K562 (cell line): Measurements from ENCODE around the gene H3-3A. TPM values are rescaled to one million over a fixed set of nuclear protein-coding genes. Genes with fewer than 3 reads are reported as not detected.

Experiments
- DIDO1 ChIP-seq: fragments of 450-650 bp; IDR thresholded peaks from 2 replicates; pipeline ENCODE4 v1.6.1; 2016; ENCODE audit warnings: low read depth, missing biosample characterization, missing genetic modification characterization
- DMBX1 ChIP-seq: fragments of 250-450 bp; sonication (Bioruptor Pico); IDR thresholded peaks from 2 replicates; pipeline ENCODE4 v1.8.0; 2022; ENCODE audit warnings: inconsistent platforms, mild to moderate bottlenecking, moderate library complexity, borderline replicate concordance
- E2F3 ChIP-seq: fragments of 250-450 bp; sonication (Bioruptor Pico); IDR thresholded peaks from 2 replicates; pipeline ENCODE4 v1.4.0; 2020; ENCODE audit warnings: mild to moderate bottlenecking
- FOXJ2 ChIP-seq: fragments of 200-800 bp; sonication (Bioruptor generic); IDR thresholded peaks from 2 replicates; pipeline ENCODE4 v1.6.1; 2016; ENCODE audit warnings: missing genetic modification characterization, missing compliant biosample characterization
- HDAC6 ChIP-seq: IDR thresholded peaks from 2 replicates; pipeline ENCODE4 v1.6.1; 2012; ENCODE audit warnings: low read depth, mild to moderate bottlenecking, control low read depth, inconsistent platforms, low read length, moderate library complexity
- HNRNPUL1 ChIP-seq: fragments of 200-400 bp; formaldehyde crosslinking; IDR thresholded peaks from 2 replicates; pipeline ENCODE4 v1.6.1; 2017; ENCODE audit warnings: low read length
- KDM2B ChIP-seq: fragments of 250-450 bp; sonication (Bioruptor Pico); IDR thresholded peaks from 2 replicates; pipeline ENCODE4 v1.8.0; 2021; ENCODE audit warnings: mild to moderate bottlenecking, moderate library complexity
- KDM4B ChIP-seq, 2 experiments: fragments of 450-650 bp in 1 of 2; sonication (generic) in 1 of 2; IDR thresholded peaks; 2 replicates each; pipeline ENCODE4 v1.6.1; 2016 to 2017; ENCODE audit warnings: borderline replicate concordance in 2 of 2, antibody characterized with exemption in 1 of 2, low read depth in 1 of 2, mild to moderate bottlenecking in 1 of 2
- LCOR ChIP-seq: sonication (generic); formaldehyde crosslinking; IDR thresholded peaks from 2 replicates; pipeline ENCODE4 v1.8.0; 2022; ENCODE audit warnings: mild to moderate bottlenecking, missing genetic modification reagents
- MTF1 ChIP-seq: fragments of 250-450 bp; sonication (Bioruptor Pico); IDR thresholded peaks from 2 replicates; pipeline ENCODE4 v1.9.0; 2021; ENCODE audit warnings: moderate library complexity, mild to moderate bottlenecking, inconsistent platforms, borderline replicate concordance
- PYGO2 ChIP-seq: fragments of 450-650 bp; IDR thresholded peaks from 2 replicates; pipeline ENCODE4 v1.6.1; 2016; ENCODE audit warnings: mild to moderate bottlenecking, missing genetic modification characterization, moderate library complexity, missing compliant biosample characterization
- RFX5 ChIP-seq: IDR thresholded peaks from 2 replicates; pipeline ENCODE4 v1.6.1; 2011; ENCODE audit warnings: low read depth, mild to moderate bottlenecking, improper control_type of control experiment, low read length
- SP2 ChIP-seq: IDR thresholded peaks from 2 replicates; pipeline ENCODE4 v1.6.1; 2011; ENCODE audit warnings: mild to moderate bottlenecking, low read depth, low read length, moderate library complexity; ENCODE audit not compliant: poor library complexity, severe bottlenecking; ENCODE audit errors: extremely low read depth
- STAT5B ChIP-seq: fragments of 250-450 bp; sonication (Bioruptor Pico); IDR thresholded peaks from 2 replicates; pipeline ENCODE4 v1.8.0; 2021; ENCODE audit warnings: mild to moderate bottlenecking, inconsistent platforms
- THRAP3 ChIP-seq: fragments of 450-650 bp; IDR thresholded peaks from 2 replicates; pipeline ENCODE4 v1.6.1; 2016; ENCODE audit warnings: mild to moderate bottlenecking, inconsistent platforms, borderline replicate concordance
- USF1 ChIP-seq: sonication (generic); formaldehyde crosslinking; IDR thresholded peaks from 2 replicates; pipeline ENCODE4 v1.9.0; 2022; ENCODE audit warnings: mild to moderate bottlenecking, missing genetic modification reagents
- YY1 ChIP-seq, 3 experiments: IDR thresholded peaks; 2 replicates each; pipeline ENCODE4 v1.6.1; 2011; ENCODE audit warnings: low read length in 2 of 3, mild to moderate bottlenecking in 2 of 3, moderate library complexity in 2 of 3, borderline replicate concordance in 1 of 3, control low read depth in 1 of 3, low read depth in 1 of 3; ENCODE audit not compliant: insufficient read depth in 3 of 3, insufficient replicate concordance in 2 of 3, control insufficient read depth in 1 of 3, insufficient read length in 1 of 3; ENCODE audit errors: extremely low read depth in 1 of 3
- ZBTB1 ChIP-seq: sonication (generic); formaldehyde crosslinking; IDR thresholded peaks from 2 replicates; pipeline ENCODE4 v1.8.1; 2023; ENCODE audit warnings: missing genetic modification reagents, low read depth, mild to moderate bottlenecking, borderline replicate concordance
- ZNF175 ChIP-seq: fragments of 200-800 bp; sonication (Bioruptor generic); IDR thresholded peaks from 2 replicates; pipeline ENCODE4 v1.6.1; 2016; ENCODE audit warnings: low read depth, mild to moderate bottlenecking, missing genetic modification characterization, missing compliant biosample characterization
- ZNF263 ChIP-seq: sonication (generic); formaldehyde crosslinking; IDR thresholded peaks from 2 replicates; pipeline ENCODE4 v1.8.0; 2022; ENCODE audit warnings: mild to moderate bottlenecking, missing genetic modification reagents, borderline replicate concordance
- ZNF398 ChIP-seq: fragments of 250-450 bp; sonication (Bioruptor Pico); IDR thresholded peaks from 2 replicates; pipeline ENCODE4 v1.8.0; 2021; ENCODE audit warnings: moderate library complexity, mild to moderate bottlenecking, inconsistent platforms
- ZNF449 ChIP-seq: fragments of 250-450 bp; sonication (Bioruptor Pico); IDR thresholded peaks from 2 replicates; pipeline ENCODE4 v1.8.0; 2022; ENCODE audit warnings: moderate library complexity, mild to moderate bottlenecking, inconsistent platforms
- polyA plus RNA-seq, 8 experiments: library from polyadenylated mRNA; depleted of rRNA in 4 of 8; stranded (reverse) in 5 of 8; unstranded in 3 of 8; fragments of >200 nt; fragmentation: Nextera tagmentation in 2 of 8; fragmentation: Illumina TruSeq in 1 of 8; extraction: Ambion mirVana in 2 of 8; extraction: Trizol in 1 of 8; gene quantifications; 2 replicates each; pipeline versions ENCODE4 v1.2.1 to v1.2.3, GENCODE V29; 2011 to 2014; ENCODE audit warnings: inconsistent platforms in 1 of 8, missing spikeins in 1 of 8
- total RNA-seq, 7 experiments: library from RNA; depleted of rRNA in 6 of 7; stranded (reverse); fragments of >200 nt in 6 of 7; fragmentation: Illumina TruSeq in 2 of 7; extraction: Trizol in 2 of 7; gene quantifications; 2 replicates each; pipeline versions ENCODE4 v1.2.1 to v1.2.3, GENCODE V29; 2011 to 2021; ENCODE audit warnings: low replicate concordance in 1 of 7

H3-3A gene
- total and polyA plus RNA-seq, 9 of the 15 experiments (the other 6 are each of a cell fraction or from before 2014, with no cell fraction given), result 426 to 1,083 (median 591) TPM

- no peak for TF ChIP-seq FOXJ2
- no peak for TF ChIP-seq HDAC6
- no peak for TF ChIP-seq STAT5B (CRISPR knock-in tag)
- TF ChIP-seq HNRNPUL1, result no peak
- no peak for TF ChIP-seq ZNF449 (CRISPR knock-in tag)
- TF ChIP-seq ZNF263 (CRISPR knock-in tag), result no peak
- TF ChIP-seq MTF1 (CRISPR knock-in tag), result no peak
- TF ChIP-seq SP2, result no peak
- no peak for TF ChIP-seq DMBX1
- no peak for TF ChIP-seq RFX5
- TF ChIP-seq E2F3 (CRISPR knock-in tag), result no peak
- TF ChIP-seq DIDO1, result 0 out of 2 replicates have a peak, but pooled peaks have one; percentile 47
- no peak for TF ChIP-seq PYGO2 (tag)
- TF ChIP-seq YY1 (IDR thresholded peaks at IDR 0.05; ENCODE audit: borderline replicate concordance in 1 of 3, control insufficient read depth in 1 of 3, extremely low read depth in 1 of 3, insufficient read depth in 3 of 3, insufficient read length in 1 of 3, insufficient replicate concordance in 2 of 3, low read depth in 1 of 3, low read length in 2 of 3), result peak in 1 of 3 experiments; percentile 0
- TF ChIP-seq THRAP3, result no peak
- no peak for TF ChIP-seq ZNF398 (CRISPR knock-in tag)
- TF ChIP-seq KDM2B (CRISPR knock-in tag), result 0 out of 2 replicates have a peak, but pooled peaks have one; percentile 79
- 0 out of 4 replicates have a peak, but pooled peaks of 1 of the 2 experiments have one; percentile 19 for TF ChIP-seq KDM4B (IDR thresholded peaks at IDR 0.05; ENCODE audit: borderline replicate concordance in 2 of 2, low read depth in 1 of 2)
- peak; percentile 99 for TF ChIP-seq USF1 (CRISPR knock-in tag)
- TF ChIP-seq ZBTB1 (CRISPR knock-in tag), result no peak; the same call in 1 of the 2 replicates
- TF ChIP-seq LCOR, result peak; percentile 29; the same call in 1 of the 2 replicates
- no peak for TF ChIP-seq ZNF175 (CRISPR knock-in tag)
These were observed 21.0 kb downstream of the H3-3A start (continued) for GRCh38 chr1:226083302-226084101.
